Erythroblast (primary cell): Measurements from ENCODE around the gene OSBPL7.

Experiments used
- GATA1 ChIP-seq: IDR thresholded peaks from 2 replicates; pipeline ENCODE4 v1.6.1; 2011; ENCODE audit warnings: low read depth, mild to moderate bottlenecking, control low read depth, low read length, moderate library complexity
- POLR2A ChIP-seq: IDR thresholded peaks from 2 replicates; pipeline ENCODE4 v1.6.1; 2011; ENCODE audit warnings: mild to moderate bottlenecking, low read length

- TF ChIP-seq POLR2A (no peak), GATA1 (no peak)
Measured at GRCh38 chr17:47856830-47857229, 35.2 kb upstream of the OSBPL7 start.
